Measurements from ENCODE around the gene DMD.

The DMD gene

GRCh38 chrX:31338991-31339350 is 1872.4 kb downstream of the DMD start:
- DNase-seq (ENCODE audit: low read depth), result no peak

- DNase-seq (ENCODE audit: low read depth), result no peak
Measured at GRCh38 chrX:31337332-31337731, 1874.0 kb downstream of the DMD start.

GRCh38 chrX:31336419-31336818 is 1874.9 kb downstream of the DMD start:
- no peak for DNase-seq (ENCODE audit: low read depth)

GRCh38 chrX:31334997-31335396 is 1876.4 kb downstream of the DMD start:
- DNase-seq (ENCODE audit: low read depth), result no peak

GRCh38 chrX:31333165-31333831 is 1878.1 kb downstream of the DMD start:
- no peak for DNase-seq (ENCODE audit: low read depth)

- no peak for DNase-seq (ENCODE audit: low read depth)
Measured at GRCh38 chrX:31331928-31332327, 1879.4 kb downstream of the DMD start.

GRCh38 chrX:31331015-31331414 is 1880.3 kb downstream of the DMD start:
- no peak for DNase-seq (ENCODE audit: low read depth)

- no peak for DNase-seq (ENCODE audit: low read depth)
Measured at GRCh38 chrX:31329298-31329697, 1882.1 kb downstream of the DMD start.

GRCh38 chrX:31323658-31324057 is 1887.7 kb downstream of the DMD start:
- no peak for DNase-seq (ENCODE audit: low read depth)

- no peak for DNase-seq (ENCODE audit: low read depth)
Measured at GRCh38 chrX:31320740-31321139, 1890.6 kb downstream of the DMD start.

GRCh38 chrX:31319586-31319985 is 1891.8 kb downstream of the DMD start:
- no peak for DNase-seq (ENCODE audit: low read depth)

- DNase-seq (ENCODE audit: low read depth), result no peak
Measured at GRCh38 chrX:31318866-31319265, 1892.5 kb downstream of the DMD start.

- DNase-seq (ENCODE audit: low read depth), result no peak
Measured at GRCh38 chrX:31316340-31316991, 1894.9 kb downstream of the DMD start.

- no peak for DNase-seq (ENCODE audit: low read depth)
Measured at GRCh38 chrX:31314921-31315320, 1896.4 kb downstream of the DMD start.

GRCh38 chrX:31307952-31308351 is 1903.4 kb downstream of the DMD start:
- DNase-seq (ENCODE audit: low read depth), result no peak

- no peak for DNase-seq (ENCODE audit: low read depth)
Measured at GRCh38 chrX:31302573-31303075, 1908.7 kb downstream of the DMD start.

GRCh38 chrX:31301941-31302340 is 1909.4 kb downstream of the DMD start:
- DNase-seq (ENCODE audit: low read depth), result no peak

GRCh38 chrX:31301203-31301602 is 1910.1 kb downstream of the DMD start:
- no peak for DNase-seq (ENCODE audit: low read depth)

GRCh38 chrX:31298916-31299315 is 1912.4 kb downstream of the DMD start:
- no peak for DNase-seq (ENCODE audit: low read depth)

GRCh38 chrX:31297881-31298280 is 1913.5 kb downstream of the DMD start:
- no peak for DNase-seq (ENCODE audit: low read depth)

GRCh38 chrX:31294475-31294874 is 1916.9 kb downstream of the DMD start:
- no peak for DNase-seq (ENCODE audit: low read depth)

- no peak for DNase-seq (ENCODE audit: low read depth)
Measured at GRCh38 chrX:31293409-31293808, 1917.9 kb downstream of the DMD start.

- DNase-seq (ENCODE audit: low read depth), result no peak
Measured at GRCh38 chrX:31291131-31291530, 1920.2 kb downstream of the DMD start.

GRCh38 chrX:31287861-31288260 is 1923.5 kb downstream of the DMD start:
- DNase-seq (ENCODE audit: low read depth), result no peak

All from CMK (cell line).